HT1080 (cell line): Measurements from ENCODE around the gene ACTR1B. TPM values are rescaled to one million over a fixed set of nuclear protein-coding genes. Genes with fewer than 3 reads are reported as not detected.
A peak's percentile ranks its signal among the peaks of the same experiment; 100 is the strongest.
"Not testable (repeated sequence)": the region's sequence is repeated elsewhere in the genome, so short reads cannot be mapped to it uniquely, and the experiment has no call there.

Experiments used
- DNase-seq: peaks from one replicate; pipeline ENCODE4 v3.0.0-alpha.2; 2015; ENCODE audit warnings: low read depth
- polyA plus RNA-seq, 2 experiments: library from polyadenylated mRNA; depleted of rRNA; stranded (reverse); fragments of >200 nt; gene quantifications; 2 replicates each; pipeline ENCODE4 v1.2.3, GENCODE V29; 2015
- total RNA-seq: library from RNA; depleted of rRNA; stranded (reverse); fragments of >200 nt; shearing (Covaris generic); gene quantifications from 2 replicates; pipeline ENCODE4 v1.2.3, GENCODE V29; 2014; rRNA removed

The ACTR1B gene
- total RNA-seq: 46.7 and 46.9 TPM in 2 replicates
- 60.7 and 61.7 TPM in 2 replicates for polyA plus RNA-seq (2015; cell fraction: cytosol; rRNA removed)
- polyA plus RNA-seq (2015; cell fraction: nucleus; rRNA removed): 87.1 and 94.9 TPM in 2 replicates

- peak; percentile 99 for DNase-seq
These were observed at the start of gene ACTR1B for GRCh38 chr2:97663962-97664635. TSS of gene ACTR1B (minus strand) at chr2:97664044. CDS start at chr2:97663890, 154 bp downstream.

GRCh38 chr2:97712693-97713295, 49.0 kb upstream of the ACTR1B start:
- no peak for DNase-seq

- not testable (repeated sequence) for DNase-seq
These were observed 48.3 kb upstream of the ACTR1B start for GRCh38 chr2:97712175-97712574.

- DNase-seq: no peak
These were observed 47.5 kb upstream of the ACTR1B start for GRCh38 chr2:97711394-97711711.

- DNase-seq: no peak
These were observed 44.8 kb upstream of the ACTR1B start for GRCh38 chr2:97708608-97709007.

- no peak for DNase-seq
These were observed 44.2 kb upstream of the ACTR1B start for GRCh38 chr2:97708048-97708380.

GRCh38 chr2:97707362-97708047, 43.7 kb upstream of the ACTR1B start:
- DNase-seq: no peak

- no peak for DNase-seq
These were observed 43.0 kb upstream of the ACTR1B start for GRCh38 chr2:97706708-97707345.

- DNase-seq: no peak
These were observed 42.3 kb upstream of the ACTR1B start for GRCh38 chr2:97706112-97706511.

GRCh38 chr2:97704989-97705388, 41.1 kb upstream of the ACTR1B start:
- no peak for DNase-seq

- no peak for DNase-seq
These were observed 39.9 kb upstream of the ACTR1B start for GRCh38 chr2:97703741-97704140.

- no peak for DNase-seq
These were observed 39.1 kb upstream of the ACTR1B start for GRCh38 chr2:97702731-97703470.

GRCh38 chr2:97701851-97702465, 38.1 kb upstream of the ACTR1B start:
- DNase-seq: no peak

- DNase-seq: no peak
These were observed 37.3 kb upstream of the ACTR1B start for GRCh38 chr2:97701186-97701585.

GRCh38 chr2:97699765-97700444, 36.1 kb upstream of the ACTR1B start:
- peak; percentile 65 for DNase-seq

- no peak for DNase-seq
These were observed 34.7 kb upstream of the ACTR1B start for GRCh38 chr2:97698530-97698929.

- peak; percentile 69 for DNase-seq
These were observed 33.7 kb upstream of the ACTR1B start for GRCh38 chr2:97697252-97698235.

GRCh38 chr2:97695744-97696143, 31.9 kb upstream of the ACTR1B start:
- no peak for DNase-seq

- DNase-seq: peak; percentile 50
These were observed 29.6 kb upstream of the ACTR1B start for GRCh38 chr2:97693476-97693875.
